Ecto neural progenitor cell (in vitro differentiated cells): ENCODE results near the gene AGAP1.

Experiments used
- DNase-seq: peaks from one replicate; pipeline ENCODE4 v3.0.0-alpha.2; 2018; ENCODE audit warnings: low spot score

The AGAP1 gene

DNA sequence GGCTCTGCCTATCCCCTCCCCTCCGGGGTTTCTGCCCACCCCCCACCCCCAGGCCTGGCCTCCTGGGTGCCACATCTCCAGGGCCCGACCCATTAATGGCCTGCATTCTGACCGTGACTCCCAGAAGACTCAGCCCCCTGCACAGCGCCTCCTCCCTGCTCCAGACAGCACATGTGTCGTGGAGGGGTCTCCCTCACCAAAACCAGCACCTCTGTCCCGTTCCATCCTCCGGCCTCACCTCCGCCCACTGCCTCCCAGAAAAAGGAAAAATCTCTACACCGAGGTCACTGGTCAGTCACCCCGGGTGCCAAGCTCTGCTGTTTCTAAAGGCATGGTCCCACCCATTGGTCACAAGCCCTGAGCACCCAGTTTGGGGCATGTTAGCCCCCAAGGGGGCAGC lies 609.1 kb downstream of the AGAP1 start:
- DNase-seq: no peak

GRCh38 chr2:236103981-236104380 lies 610.1 kb downstream of the AGAP1 start:
- DNase-seq: no peak

- no peak for DNase-seq
These were observed 612.2 kb downstream of the AGAP1 start for GRCh38 chr2:236105955-236106607.

- DNase-seq: no peak
These were observed 612.9 kb downstream of the AGAP1 start for GRCh38 chr2:236106761-236107160.

- DNase-seq: no peak
These were observed 613.7 kb downstream of the AGAP1 start for GRCh38 chr2:236107536-236107935.

- DNase-seq: no peak
These were observed 614.2 kb downstream of the AGAP1 start for GRCh38 chr2:236107942-236108625.

DNA sequence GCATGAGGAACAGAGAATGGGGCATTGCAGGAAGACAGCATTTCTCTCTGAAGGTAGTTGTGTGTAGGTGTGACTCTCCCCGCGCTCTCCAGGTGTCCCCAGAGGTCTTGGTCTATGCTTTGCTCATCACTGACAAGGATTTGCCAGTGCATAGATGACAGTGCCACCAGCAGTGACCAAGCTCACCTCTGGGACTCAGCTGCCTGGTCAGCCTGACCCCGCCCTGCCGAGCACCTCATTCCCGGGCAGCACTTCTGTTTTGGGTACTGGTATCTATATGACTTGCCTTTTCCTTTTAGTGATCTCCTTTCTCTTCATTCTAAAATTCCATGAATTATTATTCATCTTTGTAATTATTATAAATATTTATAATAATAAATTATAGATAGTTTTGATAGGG lies 615.2 kb downstream of the AGAP1 start:
- DNase-seq: no peak

- no peak for DNase-seq
These were observed 615.6 kb downstream of the AGAP1 start for GRCh38 chr2:236109473-236109872.

- no peak for DNase-seq
These were observed 618.6 kb downstream of the AGAP1 start for GRCh38 chr2:236112466-236112865.

- DNase-seq: no peak
These were observed 619.6 kb downstream of the AGAP1 start for GRCh38 chr2:236113425-236113824.

DNA sequence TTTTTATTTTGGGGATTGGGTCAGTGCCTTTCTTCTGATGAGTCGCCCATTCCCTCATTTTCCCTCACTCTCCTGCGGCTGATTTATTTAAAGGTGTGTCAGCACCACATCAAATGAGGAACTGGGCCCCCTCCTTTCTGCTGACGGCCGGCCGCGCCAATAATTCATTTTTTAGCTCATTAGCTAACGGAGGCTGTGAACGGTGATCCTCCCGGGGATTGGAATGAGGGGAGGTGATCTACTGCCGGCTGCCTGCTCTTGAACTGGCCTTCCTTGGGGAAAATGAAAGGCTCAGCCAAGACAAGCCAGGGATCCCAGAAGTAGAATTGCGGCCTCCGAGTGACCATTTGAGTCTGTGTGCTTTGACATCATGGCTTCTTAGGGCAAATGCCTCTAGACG lies 620.1 kb downstream of the AGAP1 start:
- DNase-seq: no peak

- no peak for DNase-seq
These were observed 621.1 kb downstream of the AGAP1 start for GRCh38 chr2:236114959-236115358.

DNA sequence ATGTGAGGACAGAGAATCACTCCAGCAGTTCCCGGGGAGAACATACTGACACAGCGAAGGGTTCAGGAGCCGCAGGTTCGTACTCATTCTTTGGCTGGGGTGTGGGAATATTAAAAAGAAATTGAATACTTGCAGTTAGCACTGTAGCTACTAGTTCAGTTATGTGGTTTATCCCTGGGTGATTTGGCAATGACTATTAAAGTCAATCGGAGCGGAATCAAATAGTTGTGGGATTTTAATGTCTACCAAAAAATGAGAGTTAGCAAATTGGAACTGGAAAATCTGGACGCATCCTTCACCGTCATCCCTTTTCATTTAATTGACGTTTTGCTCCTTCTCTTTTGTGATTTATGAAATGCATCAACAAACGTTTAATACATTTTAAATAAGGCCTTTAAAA lies 623.6 kb downstream of the AGAP1 start:
- DNase-seq: no peak

DNA sequence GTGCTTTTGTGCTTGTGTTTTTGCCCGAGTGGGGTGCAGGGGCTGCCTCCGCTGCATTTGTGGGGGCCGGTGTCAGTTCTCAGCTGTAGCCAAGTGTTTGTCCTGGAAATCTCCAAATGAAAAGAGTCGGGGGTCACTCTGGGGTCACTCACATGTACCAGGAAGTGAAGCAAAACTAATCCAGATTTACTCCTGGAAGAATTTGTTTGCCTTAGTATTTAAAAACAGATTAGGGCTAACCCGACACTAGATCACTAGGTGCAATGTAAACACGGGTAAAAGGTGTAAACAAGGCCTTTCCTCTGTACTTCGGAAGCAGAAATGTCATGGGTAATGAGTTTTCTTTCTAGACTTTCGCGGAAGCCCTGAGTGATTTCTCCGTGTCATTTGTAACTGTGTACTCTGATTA lies 624.0 kb downstream of the AGAP1 start:
- no peak for DNase-seq

DNA sequence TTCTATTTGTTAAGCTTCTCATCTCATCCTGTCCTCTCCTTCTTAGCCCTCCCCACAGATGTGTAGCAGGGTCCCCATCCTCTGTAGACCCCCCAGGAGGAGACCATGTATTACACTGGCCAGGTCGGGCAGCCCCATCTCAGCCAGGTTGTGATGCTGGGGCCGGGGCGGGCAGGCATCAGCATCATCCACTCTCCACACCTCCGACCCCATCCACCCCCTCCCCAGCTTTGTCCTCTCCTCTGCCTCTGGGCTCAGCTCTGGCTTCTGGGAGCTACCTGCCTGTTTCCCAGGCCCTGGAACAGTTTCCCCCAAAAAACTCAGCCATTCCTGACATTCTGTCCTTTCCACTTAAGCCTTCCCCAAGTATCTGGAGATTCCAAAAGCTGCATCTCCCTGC lies 625.2 kb downstream of the AGAP1 start:
- no peak for DNase-seq

DNA sequence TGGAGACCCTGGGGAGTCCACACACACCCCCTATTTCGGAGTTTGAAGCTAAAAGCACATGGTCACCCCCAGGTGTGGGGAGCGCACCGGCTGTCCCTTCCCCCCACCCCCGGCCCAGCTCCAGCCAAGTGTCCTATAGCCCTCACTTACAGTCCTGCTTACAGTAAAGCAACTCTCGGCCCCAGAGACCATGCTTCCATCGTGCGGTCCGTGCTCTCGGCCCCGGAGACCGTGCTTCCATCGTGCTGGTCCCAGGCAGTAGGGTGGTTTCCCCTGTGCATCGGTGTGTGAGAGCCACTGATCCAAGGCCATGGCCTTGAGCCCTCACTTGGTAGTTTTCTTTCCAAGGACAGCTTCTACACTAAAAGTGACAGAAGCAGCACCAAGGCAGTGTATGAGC lies 625.6 kb downstream of the AGAP1 start:
- no peak for DNase-seq

DNA sequence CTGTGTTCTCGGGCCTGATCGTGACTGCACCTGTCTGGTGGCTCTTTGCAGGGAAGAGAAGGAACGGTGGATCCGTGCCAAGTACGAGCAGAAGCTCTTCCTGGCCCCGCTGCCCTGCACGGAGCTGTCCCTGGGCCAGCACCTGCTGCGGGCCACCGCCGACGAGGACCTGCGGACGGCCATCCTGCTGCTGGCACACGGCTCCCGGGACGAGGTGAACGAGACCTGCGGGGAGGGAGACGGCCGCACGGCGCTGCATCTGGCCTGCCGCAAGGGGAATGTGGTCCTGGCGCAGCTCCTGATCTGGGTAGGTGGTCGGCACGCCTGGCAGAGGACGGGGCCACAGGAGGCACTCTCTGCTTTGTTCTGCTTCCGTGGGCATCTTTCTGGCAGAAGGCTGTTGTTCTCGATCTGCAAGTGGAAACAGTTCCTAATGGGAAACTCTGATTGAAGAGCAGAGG lies 626.3 kb downstream of the AGAP1 start:
- no peak for DNase-seq

DNA sequence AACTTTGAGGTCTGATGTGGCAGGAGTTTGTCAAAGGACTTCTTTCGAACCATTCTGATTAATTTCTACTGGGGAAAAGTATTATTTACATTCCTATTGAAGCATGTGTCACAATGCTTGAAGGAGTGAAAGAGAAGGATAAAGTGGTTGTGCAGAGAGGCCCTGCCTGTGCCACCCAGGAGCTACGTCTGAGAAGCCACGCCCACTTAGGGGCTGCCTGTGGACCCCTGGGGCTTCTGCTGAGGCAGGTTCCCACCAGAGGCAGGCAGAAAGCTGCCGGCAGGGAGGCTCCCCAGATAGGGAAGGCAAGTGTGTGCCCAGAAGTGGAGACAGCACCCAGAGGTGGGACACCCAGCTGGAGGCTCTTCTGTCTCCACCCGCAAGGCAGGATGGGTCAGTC lies 627.0 kb downstream of the AGAP1 start:
- no peak for DNase-seq

DNA sequence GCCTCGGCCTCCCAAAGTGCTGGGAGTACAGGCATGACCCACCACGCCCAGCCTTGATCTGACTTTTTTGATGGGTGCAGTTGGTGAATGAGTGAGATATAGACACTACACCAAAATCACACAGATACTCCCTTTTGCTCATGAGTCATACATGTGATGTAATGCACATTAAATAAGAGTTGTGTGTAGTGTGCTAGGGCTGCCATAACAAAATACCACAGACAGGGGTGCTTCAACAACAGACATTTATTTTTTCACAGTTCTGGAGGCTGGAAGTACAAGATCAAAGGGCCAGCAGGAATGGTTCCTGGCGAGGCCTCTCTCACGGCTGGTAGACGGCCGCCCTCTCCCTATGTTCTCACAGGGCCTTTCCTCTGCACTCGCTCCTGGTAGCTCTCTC lies 627.7 kb downstream of the AGAP1 start:
- DNase-seq: no peak

GRCh38 chr2:236122236-236122635 lies 628.4 kb downstream of the AGAP1 start:
- DNase-seq: no peak

GRCh38 chr2:236123716-236124115 lies 629.9 kb downstream of the AGAP1 start:
- no peak for DNase-seq

DNA sequence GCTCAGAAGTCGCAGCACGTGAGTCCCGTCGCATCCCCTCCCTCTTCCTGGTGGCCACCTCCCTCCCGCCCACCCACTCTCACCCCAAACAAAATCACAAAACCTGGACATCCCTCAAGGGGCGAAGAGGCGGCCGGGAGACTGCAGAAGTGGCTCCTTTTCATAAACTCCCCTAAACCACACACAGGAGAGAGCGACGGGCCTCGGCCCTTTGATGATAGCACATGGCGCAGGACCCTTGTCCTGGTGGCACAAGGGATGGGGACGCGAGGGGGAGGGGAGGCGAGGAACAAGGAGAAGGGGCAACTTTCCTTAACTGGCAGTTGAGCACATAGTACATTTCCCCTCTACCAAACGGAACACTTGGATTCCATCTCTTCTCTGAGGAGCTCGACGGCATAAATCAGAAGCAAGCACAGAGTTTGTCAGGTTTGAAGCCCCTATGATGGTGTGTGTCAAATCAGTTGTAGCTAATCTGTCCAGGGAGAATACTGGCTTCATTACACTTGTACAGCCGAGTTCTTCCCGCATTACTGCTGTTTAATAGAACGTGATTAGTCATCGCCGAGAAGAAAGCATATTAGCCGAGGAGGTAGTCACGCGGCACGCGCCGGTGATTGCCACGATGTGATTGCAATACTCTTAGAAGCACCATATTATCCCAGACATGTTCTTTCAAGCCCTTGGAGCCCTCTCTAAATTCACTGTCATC lies 630.5 kb downstream of the AGAP1 start:
- no peak for DNase-seq

GRCh38 chr2:236125541-236125940 lies 631.7 kb downstream of the AGAP1 start:
- DNase-seq: no peak
